Ascending aorta (tissue), 2 donors: ENCODE measurements around the gene RNPS1. TPM values are rescaled to one million over a fixed set of nuclear protein-coding genes. Genes with fewer than 3 reads are reported as not detected.

Source experiments
- DNase-seq, 2 donors: peaks; one replicate each; pipeline ENCODE4 v3.0.0-alpha.2; 2019; ENCODE audit warnings: low spot score in 2 of 2
- H3K27ac ChIP-seq, 2 donors: fragments of 200-600 bp; sonication (generic); one replicate each; pipeline ENCODE4 v1.5.1; 2016 to 2017; ENCODE audit warnings: mild to moderate bottlenecking in 1 of 2
- H3K27me3 ChIP-seq: fragments of 200-600 bp; sonication (generic); one replicate; pipeline ENCODE4 v1.5.1; 2017
- H3K36me3 ChIP-seq, 2 donors: fragments of 200-600 bp; sonication (generic); one replicate each; pipeline ENCODE4 v1.5.1; 2016
- H3K4me1 ChIP-seq, 2 donors: fragments of 200-600 bp; sonication (generic); one replicate each; pipeline ENCODE4 v1.5.1; 2016 to 2017; ENCODE audit warnings: mild to moderate bottlenecking in 1 of 2
- H3K4me3 ChIP-seq, 2 donors: fragments of 200-600 bp; sonication (generic); one replicate each; pipeline ENCODE4 v1.5.1; 2016 to 2017; ENCODE audit warnings: mild to moderate bottlenecking in 1 of 2
- H3K9me3 ChIP-seq, 2 donors: fragments of 200-600 bp; sonication (generic); one replicate each; pipeline ENCODE4 v1.5.1; 2016
- intact Hi-C: fragments of 100-400 bp; cut with DNase I; formaldehyde crosslinking; loops from one replicate; pipeline ENCODE4 v1.15.1; 2023
- total RNA-seq: library from RNA; depleted of rRNA; stranded (reverse); fragments of >200 nt; gene quantifications from one replicate; pipeline ENCODE4 v1.1.0, GENCODE V29; 2016
- TF ChIP-seq, protein P1 (sequence below), 3 experiments: fragments of 200-600 bp in 2 of 3; fragments of 450-650 bp in 1 of 3; sonication (generic) in 2 of 3; IDR thresholded peaks; one replicate each; pipeline ENCODE4 v1.5.1; 2016 to 2019; ENCODE audit warnings: antibody characterized with exemption in 3 of 3, mild to moderate bottlenecking in 1 of 3, moderate library complexity in 1 of 3

The RNPS1 gene
- total RNA-seq, 1 donor from 2014 or later = 134 TPM

DNA sequence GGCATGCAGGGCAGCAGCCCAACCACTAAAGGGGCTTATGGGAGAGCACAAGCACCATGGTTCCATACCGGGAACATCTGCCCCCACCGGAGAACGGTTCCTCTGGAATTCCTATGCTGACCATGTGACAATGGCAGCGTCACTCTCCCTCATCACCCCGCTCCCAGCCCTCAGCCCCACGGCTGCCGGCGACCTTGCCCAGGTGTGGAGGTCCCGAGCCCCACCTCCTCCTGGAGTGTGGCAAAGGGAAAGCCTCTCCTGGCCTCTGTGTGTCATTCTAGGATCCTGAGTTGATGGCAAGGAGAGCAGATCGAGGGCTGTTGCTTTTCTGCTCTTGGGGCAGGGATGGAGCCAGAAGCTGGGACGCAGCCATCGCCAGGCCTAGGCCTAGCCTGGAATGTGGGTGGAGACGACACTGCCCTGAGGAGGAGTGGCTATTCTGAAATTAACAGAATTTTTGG lies 17.8 kb upstream of the RNPS1 start:
- no peaks in the 10 kb centered on the region for H3K4me1 ChIP-seq
- TF ChIP-seq, protein P1, sequence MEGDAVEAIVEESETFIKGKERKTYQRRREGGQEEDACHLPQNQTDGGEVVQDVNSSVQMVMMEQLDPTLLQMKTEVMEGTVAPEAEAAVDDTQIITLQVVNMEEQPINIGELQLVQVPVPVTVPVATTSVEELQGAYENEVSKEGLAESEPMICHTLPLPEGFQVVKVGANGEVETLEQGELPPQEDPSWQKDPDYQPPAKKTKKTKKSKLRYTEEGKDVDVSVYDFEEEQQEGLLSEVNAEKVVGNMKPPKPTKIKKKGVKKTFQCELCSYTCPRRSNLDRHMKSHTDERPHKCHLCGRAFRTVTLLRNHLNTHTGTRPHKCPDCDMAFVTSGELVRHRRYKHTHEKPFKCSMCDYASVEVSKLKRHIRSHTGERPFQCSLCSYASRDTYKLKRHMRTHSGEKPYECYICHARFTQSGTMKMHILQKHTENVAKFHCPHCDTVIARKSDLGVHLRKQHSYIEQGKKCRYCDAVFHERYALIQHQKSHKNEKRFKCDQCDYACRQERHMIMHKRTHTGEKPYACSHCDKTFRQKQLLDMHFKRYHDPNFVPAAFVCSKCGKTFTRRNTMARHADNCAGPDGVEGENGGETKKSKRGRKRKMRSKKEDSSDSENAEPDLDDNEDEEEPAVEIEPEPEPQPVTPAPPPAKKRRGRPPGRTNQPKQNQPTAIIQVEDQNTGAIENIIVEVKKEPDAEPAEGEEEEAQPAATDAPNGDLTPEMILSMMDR (IDR thresholded peaks at IDR 0.05) = no peak
- intact Hi-C loops = no loop called here

DNA sequence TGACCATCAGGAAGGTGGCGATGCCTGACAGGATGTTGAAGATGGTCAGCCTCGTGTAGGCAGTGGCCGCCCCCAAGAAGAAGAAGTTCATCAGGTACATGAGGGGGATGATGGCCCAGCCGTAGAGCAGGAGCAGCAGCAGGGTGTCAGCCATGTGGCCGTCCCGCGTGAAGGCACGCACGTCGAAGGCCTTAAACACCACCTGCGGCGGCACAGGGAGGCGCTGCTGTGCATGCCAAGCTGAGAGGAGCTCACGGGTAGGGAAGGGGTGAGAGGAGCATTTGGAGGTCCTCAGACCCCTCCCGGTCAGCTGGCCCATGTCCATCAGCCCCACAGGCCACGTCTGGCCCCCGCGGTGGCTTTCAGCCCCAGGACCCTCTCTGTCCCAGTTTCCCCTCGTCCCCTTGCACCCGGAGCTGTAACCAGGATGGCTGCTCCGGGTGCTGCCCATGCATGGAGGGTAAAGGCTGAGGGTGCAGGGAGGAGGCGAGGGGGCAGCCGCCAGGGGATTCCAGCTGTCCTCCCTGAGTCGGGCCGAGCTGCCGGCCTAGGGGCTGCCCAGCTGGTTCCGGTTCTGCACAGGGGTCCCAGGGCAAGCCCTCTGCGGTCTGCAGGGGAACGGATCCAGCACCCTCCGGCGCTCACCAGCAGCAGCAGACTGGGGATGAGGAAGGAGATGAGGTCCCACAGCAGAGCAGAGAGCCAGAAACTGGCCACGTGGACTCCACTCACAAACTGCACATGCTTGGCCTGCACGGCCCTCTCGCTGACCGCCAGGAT lies 17.1 kb upstream of the RNPS1 start:
- no peak overlapping the region for H3K4me3 ChIP-seq
- H3K36me3 ChIP-seq = peaks cover 23 to 70% of the 10 kb centered on the region in 2 donors
- TF ChIP-seq, protein P1 (IDR thresholded peaks at IDR 0.05) = no peak
- H3K27me3 ChIP-seq = no peaks in the 10 kb centered on the region
- DNase-seq = no peak
- intact Hi-C loops = no loop called here
- H3K9me3 ChIP-seq = no peaks in the 10 kb centered on the region
- H3K4me1 ChIP-seq = no peaks in the 10 kb centered on the region
- no peak overlapping the region for H3K27ac ChIP-seq

More for the DNA sequence above, 17.8 kb upstream of the RNPS1 start:
- no peak for DNase-seq
- no peak overlapping the region for H3K27ac ChIP-seq
- H3K27me3 ChIP-seq = no peaks in the 10 kb centered on the region
- peaks cover 31 to 71% of the 10 kb centered on the region in 2 donors for H3K36me3 ChIP-seq
- H3K4me3 ChIP-seq = no peak overlapping the region
- H3K9me3 ChIP-seq = no peaks in the 10 kb centered on the region

DNA sequence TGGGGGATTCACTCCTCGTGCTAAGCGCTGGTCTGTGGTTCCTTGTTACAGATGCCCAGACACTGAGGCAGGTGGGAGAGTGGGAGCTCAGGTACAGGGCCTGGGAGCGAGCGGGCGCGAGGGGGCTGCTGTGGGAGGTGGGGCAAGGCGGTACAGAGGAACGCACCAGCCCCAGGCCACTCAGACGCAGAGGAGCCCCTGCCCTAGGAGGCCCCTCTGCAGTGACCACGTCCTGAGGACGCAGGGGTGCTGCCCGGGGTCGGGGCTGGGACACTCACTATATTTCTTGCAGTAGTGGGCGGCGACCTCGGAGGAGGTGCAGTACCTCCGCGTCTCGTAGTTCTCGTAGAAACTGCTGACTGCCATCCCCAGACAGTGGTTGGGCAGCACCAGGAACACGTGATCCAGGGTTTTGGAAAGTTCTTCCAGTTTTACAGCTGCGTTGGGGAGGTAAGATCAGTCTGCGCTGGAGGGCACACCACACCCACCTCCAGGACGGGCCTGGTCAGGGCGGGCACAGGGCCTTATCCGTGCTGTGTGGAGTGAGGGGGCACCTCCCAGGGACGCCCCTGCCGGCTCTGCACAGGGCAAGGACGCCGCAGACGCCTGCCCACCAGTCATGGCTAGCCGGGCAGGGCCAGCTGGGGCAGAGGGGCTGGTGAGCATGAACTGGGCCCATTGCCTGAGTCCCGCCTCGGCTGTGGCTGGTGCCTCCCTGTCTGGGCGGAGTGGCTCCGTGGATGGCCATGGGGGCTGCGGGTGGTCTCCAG lies 16.3 kb upstream of the RNPS1 start:
- no peaks in the 10 kb centered on the region for H3K27me3 ChIP-seq

DNA sequence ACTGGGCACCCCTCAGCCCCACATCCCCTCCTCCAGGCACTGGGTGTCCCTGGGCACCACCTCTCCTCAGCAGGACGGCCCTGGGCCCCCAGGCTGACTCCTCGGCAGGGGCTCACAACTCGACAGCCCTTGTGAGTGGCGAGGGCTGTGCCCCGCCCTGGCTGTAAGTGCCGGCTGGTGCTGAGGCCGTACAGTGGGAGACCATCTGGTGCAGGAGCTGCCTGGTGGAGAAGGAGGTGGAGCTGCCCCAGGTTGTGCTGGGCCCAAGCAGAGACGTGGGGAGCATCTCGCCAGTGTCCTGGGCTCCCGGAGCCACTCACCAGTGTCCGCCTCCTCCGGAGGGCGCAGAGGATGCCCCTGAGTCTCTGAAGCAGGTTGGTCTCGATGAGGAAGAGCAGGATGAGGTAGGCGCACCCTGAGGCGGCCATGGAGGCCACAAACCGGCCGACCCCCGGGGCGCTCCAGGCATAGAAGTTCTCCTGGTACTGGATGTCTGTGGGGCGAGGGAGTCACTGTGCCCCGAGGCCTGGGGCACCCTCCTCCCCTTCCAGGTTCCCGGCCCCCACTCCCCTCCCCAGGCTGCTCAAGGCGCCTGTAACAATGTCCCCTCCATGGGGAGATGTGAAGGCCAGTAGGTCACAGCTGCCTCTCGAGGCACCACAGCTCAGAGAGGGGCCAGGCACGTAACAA lies 15.1 kb upstream of the RNPS1 start:
- intact Hi-C loops = no loop called here
- Histone ChIP-seq H3K9me3 (no peaks in the 10 kb centered on the region), H3K4me3 (no peak overlapping the region), H3K27ac (no peak overlapping the region), H3K27me3 (no peaks in the 10 kb centered on the region), H3K4me1 (no peaks in the 10 kb centered on the region), H3K36me3 (peaks cover 16 to 68% of the 10 kb centered on the region in 2 donors)
- no peak for DNase-seq
- TF ChIP-seq, protein P1 (IDR thresholded peaks at IDR 0.05) = no peak

More for the DNA sequence above, 16.3 kb upstream of the RNPS1 start:
- no peaks in the 10 kb centered on the region for H3K9me3 ChIP-seq
- no peak overlapping the region for H3K4me3 ChIP-seq
- peaks cover 18 to 70% of the 10 kb centered on the region in 2 donors for H3K36me3 ChIP-seq
- no peak overlapping the region for H3K27ac ChIP-seq
- DNase-seq = no peak
- TF ChIP-seq, protein P1 (IDR thresholded peaks at IDR 0.05) = no peak
- H3K4me1 ChIP-seq = no peaks in the 10 kb centered on the region
- intact Hi-C loops = no loop called here

DNA sequence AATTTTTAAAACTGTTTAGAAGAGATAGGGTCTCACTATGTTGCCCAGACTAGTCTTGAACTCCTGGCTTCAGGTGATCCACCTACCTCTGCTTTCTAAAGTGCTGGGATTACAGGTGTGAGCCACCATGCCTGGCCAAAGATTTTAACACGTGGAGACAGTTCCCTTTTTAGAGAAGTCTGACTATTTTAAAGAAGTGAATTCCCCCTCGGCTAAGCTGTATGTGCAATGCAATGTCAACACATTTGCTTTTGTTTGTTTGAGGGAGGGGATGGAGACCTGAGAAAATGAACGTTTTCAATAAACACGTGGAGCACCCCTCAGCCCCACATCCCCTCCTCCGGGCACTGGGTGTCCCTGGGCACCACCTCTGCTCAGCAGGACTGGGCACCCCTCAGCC lies 14.3 kb upstream of the RNPS1 start:
- Histone ChIP-seq H3K4me1 (no peaks in the 10 kb centered on the region), H3K4me3 (no peak overlapping the region), H3K27me3 (no peaks in the 10 kb centered on the region), H3K27ac (no peak overlapping the region), H3K9me3 (no peaks in the 10 kb centered on the region), H3K36me3 (peaks cover 16 to 69% of the 10 kb centered on the region in 2 donors)
- no peak for DNase-seq
- TF ChIP-seq, protein P1 (IDR thresholded peaks at IDR 0.05) = no peak
- intact Hi-C loops = no loop called here
